HUES64 (cell line): ENCODE measurements around the gene COL11A1.
"Not testable (repeated sequence)": the region's sequence is repeated elsewhere in the genome, so short reads cannot be mapped to it uniquely, and the experiment has no call there.

Experiments used
- H3K27ac ChIP-seq: 2 replicates; pipeline ENCODE4 v1.7.0; 2013; ENCODE audit warnings: low read depth, low read length, inconsistent platforms
- H3K27me3 ChIP-seq: 2 replicates; pipeline ENCODE4 v1.6.1; 2013; ENCODE audit warnings: mild to moderate bottlenecking, low read length; ENCODE audit not compliant: insufficient read depth
- H3K36me3 ChIP-seq: 2 replicates; pipeline ENCODE4 v1.6.1; 2013; ENCODE audit warnings: mild to moderate bottlenecking, low read length; ENCODE audit not compliant: insufficient read depth
- H3K4me1 ChIP-seq: 2 replicates; pipeline ENCODE4 v1.6.1; 2013; ENCODE audit warnings: mild to moderate bottlenecking, low read length, moderate library complexity; ENCODE audit not compliant: insufficient read depth
- H3K4me3 ChIP-seq: 2 replicates; pipeline ENCODE4 v1.5.1; 2013; ENCODE audit warnings: mild to moderate bottlenecking, low read length, moderate library complexity
- H3K9ac ChIP-seq: 2 replicates; pipeline ENCODE4 v1.6.1; 2013; ENCODE audit warnings: mild to moderate bottlenecking, low read depth, low read length
- H3K9me3 ChIP-seq: 2 replicates; pipeline ENCODE4 v1.6.1; 2013; ENCODE audit warnings: low read depth, low read length; ENCODE audit not compliant: insufficient read depth
- WGBS: fragments of 150-250, 120-280 bp; methylation state at CpG from one replicate; pipeline ENCODE4 v1.1.7; 2013; ENCODE audit warnings: missing lambda C conversion rate; 5-methylcytosine and 5-hydroxymethylcytosine counted together

Gene COL11A1

GRCh38 chr1:102977292-102977691 lies 131.0 kb downstream of the COL11A1 start:
- Histone ChIP-seq H3K27me3 (no peaks in the 10 kb centered on the region), H3K36me3 (peaks cover 8% of the 10 kb centered on the region; the same call in 1 of the 2 replicates), H3K4me3 (no peak overlapping the region), H3K4me1 (no peaks in the 10 kb centered on the region), H3K9ac (no peak overlapping the region), H3K9me3 (no peaks in the 10 kb centered on the region), H3K27ac (no peak overlapping the region)

DNA sequence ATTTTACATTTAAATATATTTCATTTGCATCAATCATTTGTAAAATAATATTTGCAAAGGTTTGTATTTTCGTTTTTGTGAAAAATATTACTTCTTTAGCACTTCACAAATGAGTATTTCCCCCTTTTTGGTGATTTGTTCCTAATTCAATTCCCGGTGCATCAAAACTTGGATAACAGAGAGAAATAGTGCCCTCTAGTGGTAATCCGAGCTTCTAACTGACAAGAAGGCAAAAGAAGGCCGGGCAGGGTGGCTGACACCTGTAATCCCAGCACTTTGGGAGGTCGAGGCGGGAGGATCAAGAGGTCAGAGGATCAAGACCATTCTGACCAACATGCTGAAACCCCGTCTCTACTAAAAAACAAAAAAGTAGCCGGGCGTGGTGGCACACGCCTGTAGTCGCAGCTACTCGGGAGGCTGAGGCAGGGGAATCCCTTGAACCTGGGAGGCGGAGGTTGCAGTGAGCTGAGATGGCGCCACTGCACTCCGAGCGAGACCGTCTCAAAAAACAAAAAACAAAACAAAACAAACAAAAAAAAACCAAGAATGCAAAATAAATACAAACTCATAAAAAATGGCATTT lies 137.7 kb downstream of the COL11A1 start:
- no peaks in the 10 kb centered on the region for H3K27me3 ChIP-seq
- WGBS, result 79% methylated on average over 16 of the region's 17 CpGs
- no peak overlapping the region for H3K27ac ChIP-seq
- H3K4me1 ChIP-seq, result peaks cover 3% of the 10 kb centered on the region; the same call in 1 of the 2 replicates
- H3K36me3 ChIP-seq, result peaks cover 14% of the 10 kb centered on the region; the same call in 1 of the 2 replicates
- no peak overlapping the region for H3K9ac ChIP-seq
- no peaks in the 10 kb centered on the region for H3K9me3 ChIP-seq
- no peak overlapping the region for H3K4me3 ChIP-seq

DNA sequence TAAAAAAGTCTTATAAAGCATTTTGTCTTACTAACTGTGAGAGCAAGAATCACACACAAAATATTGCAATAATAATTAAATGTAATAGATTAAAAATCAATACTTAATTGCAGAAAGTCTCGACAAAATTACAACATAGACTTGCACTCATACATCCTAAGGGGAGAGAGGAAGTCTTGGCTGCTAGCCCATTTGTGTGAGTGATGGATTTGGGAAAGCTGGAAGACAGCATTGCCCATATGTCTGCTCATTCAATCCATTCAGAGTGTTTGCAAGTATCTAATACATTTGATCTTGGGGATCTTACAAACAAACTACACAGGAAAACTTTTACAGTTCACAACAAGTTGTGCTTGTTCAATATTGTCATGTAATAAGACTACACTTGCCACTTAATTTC lies 140.5 kb downstream of the COL11A1 start:
- Histone ChIP-seq H3K36me3 (peaks cover 18% of the 10 kb centered on the region; the same call in 1 of the 2 replicates), H3K27me3 (no peaks in the 10 kb centered on the region), H3K4me3 (no peak overlapping the region), H3K9ac (no peak overlapping the region), H3K4me1 (peaks cover 3% of the 10 kb centered on the region; the same call in 1 of the 2 replicates), H3K27ac (no peak overlapping the region), H3K9me3 (no peaks in the 10 kb centered on the region)
- WGBS, result no CpG with 5 or more reads among the region's 1 CpG

DNA sequence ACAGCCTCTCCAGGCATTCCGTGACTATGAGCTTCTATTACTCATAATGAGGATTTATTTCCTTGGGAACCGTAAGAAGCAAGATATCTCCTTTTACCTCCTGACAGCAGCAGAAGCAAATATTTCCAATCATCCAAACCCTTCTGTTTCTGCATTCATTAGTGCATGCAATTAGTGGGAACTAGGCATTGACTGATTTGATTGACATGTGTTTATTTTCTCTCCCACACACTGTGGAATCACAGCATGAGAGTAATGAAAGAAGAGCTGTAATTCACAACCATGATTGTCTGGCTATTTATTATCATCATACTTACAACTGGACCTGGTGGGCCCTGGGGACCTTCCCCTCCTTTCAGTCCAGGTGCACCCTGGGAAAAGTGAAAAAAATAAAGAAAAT lies 146.8 kb downstream of the COL11A1 start:
- no peaks in the 10 kb centered on the region for H3K27me3 ChIP-seq
- no peaks in the 10 kb centered on the region for H3K9me3 ChIP-seq
- no peak overlapping the region for H3K27ac ChIP-seq
- peaks cover 31% of the 10 kb centered on the region; the same call in 1 of the 2 replicates for H3K36me3 ChIP-seq
- no peaks in the 10 kb centered on the region for H3K4me1 ChIP-seq
- H3K9ac ChIP-seq, result no peak overlapping the region
- H3K4me3 ChIP-seq, result no peak overlapping the region
- WGBS, result 100% methylated on average over 2 of the region's 2 CpGs

DNA sequence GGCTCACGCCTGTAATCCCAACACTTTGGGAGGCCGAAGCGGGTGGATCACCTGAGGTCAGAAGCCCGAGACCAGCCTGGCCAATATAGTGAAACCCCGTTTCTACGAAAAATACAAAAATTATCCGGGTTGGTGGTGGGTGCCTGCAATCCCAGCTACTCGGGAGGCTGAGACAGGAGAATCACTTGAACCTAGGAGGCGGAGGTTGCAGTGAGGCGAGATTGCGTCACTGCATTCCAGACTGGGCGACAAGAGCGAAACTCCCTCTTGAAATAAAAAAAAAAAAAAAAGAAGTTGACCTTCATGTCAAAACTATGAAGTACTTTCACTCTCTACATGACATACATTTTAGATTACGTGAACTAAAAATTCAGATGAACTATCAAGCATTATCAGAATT lies 153.7 kb downstream of the COL11A1 start:
- H3K27ac ChIP-seq, result no peak overlapping the region
- no peaks in the 10 kb centered on the region for H3K9me3 ChIP-seq
- no peak overlapping the region for H3K4me3 ChIP-seq
- no peaks in the 10 kb centered on the region for H3K27me3 ChIP-seq
- H3K4me1 ChIP-seq, result no peaks in the 10 kb centered on the region
- 0 out of 2 replicates have a peak, but pooled peaks cover 1% of the 10 kb centered on the region for H3K36me3 ChIP-seq
- 95% methylated on average over 14 of the region's 14 CpGs for WGBS
- H3K9ac ChIP-seq, result no peak overlapping the region

GRCh38 chr1:102952400-102952799 lies 155.9 kb downstream of the COL11A1 start:
- no peaks in the 10 kb centered on the region for H3K27me3 ChIP-seq
- H3K36me3 ChIP-seq, result no peaks in the 10 kb centered on the region

GRCh38 chr1:102942324-102942723 lies 166.0 kb downstream of the COL11A1 start:
- WGBS, result 87% methylated on average over 2 of the region's 2 CpGs
- Histone ChIP-seq H3K4me1 (peaks cover 6% of the 10 kb centered on the region; the same call in 1 of the 2 replicates), H3K4me3 (no peak overlapping the region), H3K27me3 (no peaks in the 10 kb centered on the region), H3K36me3 (no peaks in the 10 kb centered on the region; the same call in 1 of the 2 replicates), H3K27ac (no peak overlapping the region), H3K9ac (no peak overlapping the region), H3K9me3 (no peaks in the 10 kb centered on the region)

More at GRCh38 chr1:102952400-102952799, 155.9 kb downstream of the COL11A1 start:
- Histone ChIP-seq H3K9ac (no peak overlapping the region), H3K4me3 (no peak overlapping the region), H3K27ac (no peak overlapping the region), H3K9me3 (no peaks in the 10 kb centered on the region), H3K4me1 (no peaks in the 10 kb centered on the region)

DNA sequence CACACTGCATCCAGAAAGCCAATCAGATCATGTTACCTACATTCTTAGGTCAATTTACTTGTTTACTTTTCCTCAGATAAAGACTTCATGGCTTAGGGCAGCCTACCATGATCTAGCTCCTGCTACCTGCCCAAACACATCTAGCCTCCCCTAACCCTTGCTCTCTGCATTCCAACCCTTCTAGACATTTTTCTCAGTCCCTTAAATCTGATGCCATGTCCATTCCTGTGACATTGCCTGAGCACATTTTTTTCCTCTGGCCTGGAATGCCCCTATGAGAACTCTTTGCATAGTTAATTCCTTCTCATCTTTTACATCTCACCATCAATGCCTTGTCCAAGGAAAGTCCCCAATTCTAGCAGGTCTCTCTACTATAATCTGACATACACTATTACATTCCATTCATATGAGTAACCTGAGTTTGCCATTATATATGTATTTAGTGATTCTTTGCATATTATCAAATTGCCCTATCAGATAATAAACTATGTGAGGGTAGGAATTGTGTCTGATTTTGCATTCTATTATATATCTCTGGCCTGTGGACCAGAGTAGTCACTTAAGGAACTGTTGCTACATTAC lies 166.9 kb downstream of the COL11A1 start:
- Histone ChIP-seq H3K27ac (no peak overlapping the region), H3K36me3 (no peaks in the 10 kb centered on the region; the same call in 1 of the 2 replicates), H3K9ac (no peak overlapping the region), H3K4me1 (peaks cover 6% of the 10 kb centered on the region; the same call in 1 of the 2 replicates), H3K9me3 (no peaks in the 10 kb centered on the region), H3K27me3 (no peaks in the 10 kb centered on the region), H3K4me3 (no peak overlapping the region)

DNA sequence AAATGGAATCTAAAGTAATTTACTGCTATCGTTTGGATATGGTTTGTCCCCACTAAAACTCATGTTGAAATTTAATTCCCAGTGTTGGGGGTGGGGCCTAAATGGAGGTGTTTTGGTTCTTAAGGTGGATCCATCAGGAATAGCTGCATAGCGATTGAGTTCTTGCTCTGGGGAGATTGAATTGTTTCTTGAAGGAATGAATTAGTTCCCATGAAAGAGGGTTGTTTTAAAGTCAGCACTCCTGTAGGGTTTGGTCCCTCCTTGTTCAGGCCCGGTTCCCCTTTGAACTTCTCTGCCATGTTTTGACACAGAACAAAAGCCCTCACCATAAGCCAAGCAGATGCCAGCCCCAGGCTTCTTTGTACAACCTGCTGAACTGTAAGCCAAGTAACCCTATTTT lies 170.9 kb downstream of the COL11A1 start:
- H3K27me3 ChIP-seq, result no peaks in the 10 kb centered on the region
- WGBS, result 58% methylated on average over 3 of the region's 3 CpGs
- no peak overlapping the region for H3K4me3 ChIP-seq

DNA sequence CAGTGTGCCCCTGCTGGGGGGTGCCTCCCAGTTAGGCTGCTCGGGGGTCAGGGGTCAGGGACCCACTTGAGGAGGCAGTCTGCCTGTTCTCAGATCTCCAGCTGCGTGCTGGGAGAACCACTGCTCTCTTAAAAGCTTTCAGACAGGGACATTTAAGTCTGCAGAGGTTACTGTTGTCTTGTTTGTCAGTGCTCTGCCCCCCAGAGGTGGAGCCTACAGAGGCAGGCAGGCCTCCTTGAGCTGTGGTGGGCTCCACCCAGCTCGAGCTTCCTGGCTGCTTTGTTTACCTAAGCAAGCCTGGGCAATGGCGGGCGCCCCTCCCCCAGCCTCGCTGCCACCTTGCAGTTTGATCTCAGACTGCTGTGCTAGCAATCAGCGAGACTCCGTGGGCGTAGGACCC lies 175.0 kb downstream of the COL11A1 start:
- not testable (repeated sequence) for H3K4me3 ChIP-seq, H3K4me1 ChIP-seq, H3K9ac ChIP-seq, H3K27me3 ChIP-seq, H3K27ac ChIP-seq, H3K36me3 ChIP-seq, H3K9me3 ChIP-seq
- 80% methylated on average over 8 of the region's 9 CpGs for WGBS

More for the DNA sequence above, 170.9 kb downstream of the COL11A1 start:
- no peaks in the 10 kb centered on the region for H3K9me3 ChIP-seq
- H3K9ac ChIP-seq, result no peak overlapping the region
- peaks cover 5% of the 10 kb centered on the region; the same call in 1 of the 2 replicates for H3K36me3 ChIP-seq
- peaks cover 6% of the 10 kb centered on the region; the same call in 1 of the 2 replicates for H3K4me1 ChIP-seq
- no peak overlapping the region for H3K27ac ChIP-seq

DNA sequence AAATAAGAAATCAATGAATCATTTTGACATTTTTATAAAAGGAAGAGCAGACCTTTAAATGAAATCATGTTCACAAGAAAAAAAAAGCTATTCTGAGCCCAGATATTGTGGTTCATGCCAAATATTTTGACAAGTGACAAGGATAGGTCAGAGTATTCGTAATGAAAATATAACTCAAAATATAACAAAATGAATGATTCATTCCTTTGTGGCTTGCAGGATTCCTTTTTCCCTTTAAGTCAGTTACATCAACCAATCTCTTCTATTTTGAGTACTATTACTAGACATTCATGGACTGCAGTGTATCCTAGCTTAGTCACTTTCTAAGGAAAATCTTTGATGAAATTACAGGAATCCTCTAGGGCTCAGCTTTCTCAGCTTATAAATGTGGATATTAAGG lies 188.7 kb downstream of the COL11A1 start:
- Histone ChIP-seq H3K27ac (no peak overlapping the region), H3K4me3 (no peak overlapping the region), H3K4me1 (no peaks in the 10 kb centered on the region), H3K27me3 (no peaks in the 10 kb centered on the region), H3K36me3 (peaks cover 5% of the 10 kb centered on the region; the same call in 1 of the 2 replicates), H3K9ac (no peak overlapping the region), H3K9me3 (no peaks in the 10 kb centered on the region)
- no CpG with 5 or more reads among the region's 1 CpG for WGBS
